Measurements from ENCODE around the gene CDKN2AIPNL. TPM values are rescaled to one million over a fixed set of nuclear protein-coding genes. Genes with fewer than 3 reads are reported as not detected.
A peak's percentile ranks its signal among the peaks of the same experiment; 100 is the strongest.

The CDKN2AIPNL gene
- total RNA-seq, 1 donor from 2014 or later, result 15.2 TPM

GRCh38 chr5:134417707-134418106, 6.0 kb upstream of the CDKN2AIPNL start:
- H3K9me3 Mint-ChIP-seq (ENCODE audit: low read depth), result peaks cover 3% of the 10 kb centered on the region
- H3K27me3 Mint-ChIP-seq (ENCODE audit: low read depth), result no peaks in the 10 kb centered on the region
- no peak overlapping the region for H3K27ac Mint-ChIP-seq (ENCODE audit: unreplicated experiment)
- no peak overlapping the region for H3K4me3 Mint-ChIP-seq (ENCODE audit: unreplicated experiment)
- TF ChIP-seq CTCF (IDR thresholded peaks at IDR 0.05), result no peak
- no peak for DNase-seq (ENCODE audit: low spot score)
- no peaks in the 10 kb centered on the region for H3K36me3 Mint-ChIP-seq (ENCODE audit: low read depth)
- H3K4me1 Mint-ChIP-seq (ENCODE audit: low read depth), result no peaks in the 10 kb centered on the region

GRCh38 chr5:134413046-134413445, 1.4 kb upstream of the CDKN2AIPNL start:
- Mint-ChIP-seq H3K36me3 (ENCODE audit: low read depth) (no peaks in the 10 kb centered on the region), H3K27me3 (ENCODE audit: low read depth) (no peaks in the 10 kb centered on the region), H3K4me3 (ENCODE audit: unreplicated experiment) (no peak overlapping the region), H3K4me1 (ENCODE audit: low read depth) (peaks cover 25% of the 10 kb centered on the region), H3K27ac (ENCODE audit: unreplicated experiment) (no peak overlapping the region), H3K9me3 (ENCODE audit: low read depth) (no peaks in the 10 kb centered on the region)
- no peak for TF ChIP-seq CTCF (IDR thresholded peaks at IDR 0.05)
- DNase-seq (ENCODE audit: low spot score), result no peak

GRCh38 chr5:134411228-134411545, 494 bp downstream of the CDKN2AIPNL start:
- no peak for DNase-seq (ENCODE audit: low spot score)
- no peak for TF ChIP-seq CTCF (IDR thresholded peaks at IDR 0.05)
- Mint-ChIP-seq H3K27me3 (ENCODE audit: low read depth) (no peaks in the 10 kb centered on the region), H3K27ac (ENCODE audit: unreplicated experiment) (peak overlapping the region; percentile 12), H3K4me3 (ENCODE audit: unreplicated experiment) (peak overlapping the region; percentile 91), H3K4me1 (ENCODE audit: low read depth) (peaks cover 25% of the 10 kb centered on the region), H3K9me3 (ENCODE audit: low read depth) (no peaks in the 10 kb centered on the region), H3K36me3 (ENCODE audit: low read depth) (no peaks in the 10 kb centered on the region)

- no peaks in the 10 kb centered on the region for H3K27me3 Mint-ChIP-seq (ENCODE audit: low read depth)
- DNase-seq (ENCODE audit: low spot score), result no peak
- H3K4me3 Mint-ChIP-seq (ENCODE audit: unreplicated experiment), result peak overlapping the region; percentile 91
- no peak for TF ChIP-seq CTCF (IDR thresholded peaks at IDR 0.05)
- peaks cover 25% of the 10 kb centered on the region for H3K4me1 Mint-ChIP-seq (ENCODE audit: low read depth)
- no peak overlapping the region for H3K27ac Mint-ChIP-seq (ENCODE audit: unreplicated experiment)
- H3K9me3 Mint-ChIP-seq (ENCODE audit: low read depth), result no peaks in the 10 kb centered on the region
- H3K36me3 Mint-ChIP-seq (ENCODE audit: low read depth), result no peaks in the 10 kb centered on the region
Observed at GRCh38 chr5:134410822-134411221, 859 bp downstream of the CDKN2AIPNL start.

GRCh38 chr5:134409321-134409720, 2.4 kb downstream of the CDKN2AIPNL start:
- Mint-ChIP-seq H3K27ac (ENCODE audit: unreplicated experiment) (no peak overlapping the region), H3K27me3 (ENCODE audit: low read depth) (no peaks in the 10 kb centered on the region), H3K4me3 (ENCODE audit: unreplicated experiment) (no peak overlapping the region), H3K36me3 (ENCODE audit: low read depth) (no peaks in the 10 kb centered on the region), H3K9me3 (ENCODE audit: low read depth) (no peaks in the 10 kb centered on the region), H3K4me1 (ENCODE audit: low read depth) (peaks cover 25% of the 10 kb centered on the region)
- DNase-seq (ENCODE audit: low spot score), result no peak
- no peak for TF ChIP-seq CTCF (IDR thresholded peaks at IDR 0.05)
